Stimulated activated CD8-positive, alpha-beta memory T cell treated with anti-CD3 and anti-CD28 coated beads, Interleukin-7, amount 100 ng/mL, for 4 hours (primary cell): ENCODE data around the gene RHBDF2.
"Not testable (repeated sequence)": the region's sequence is repeated elsewhere in the genome, so short reads cannot be mapped to it uniquely, and the experiment has no call there.

ENCODE experiments used
- DNase-seq, 2 donors: peaks; one replicate each; pipeline ENCODE4 v3.0.0-alpha.2; 2020; ENCODE audit warnings: low read depth in 2 of 2

Gene RHBDF2

GRCh38 chr17:76538281-76538931 is 37.2 kb upstream of the RHBDF2 start:
- no peak for DNase-seq

GRCh38 chr17:76537578-76538280 is 36.5 kb upstream of the RHBDF2 start, which contains the start of gene CYGB:
Gene CYGB, minus strand, starts transcription at chr17:76537709. Its CDS starts 167 bp downstream, at chr17:76537542.
- no peak for DNase-seq

- no peak for DNase-seq
Observed at GRCh38 chr17:76537288-76537577, 36.0 kb upstream of the RHBDF2 start.

GRCh38 chr17:76536511-76537287 is 35.5 kb upstream of the RHBDF2 start:
- DNase-seq: no peak

GRCh38 chr17:76535788-76536510 is 34.7 kb upstream of the RHBDF2 start:
- DNase-seq: no peak

GRCh38 chr17:76534831-76535732 is 33.9 kb upstream of the RHBDF2 start:
- DNase-seq: no peak

GRCh38 chr17:76533640-76534359 is 32.6 kb upstream of the RHBDF2 start:
- not testable (repeated sequence) for DNase-seq

- no peak for DNase-seq
Observed at GRCh38 chr17:76532072-76532651, 30.9 kb upstream of the RHBDF2 start.

- no peak for DNase-seq
Observed at GRCh38 chr17:76531486-76532038, 30.3 kb upstream of the RHBDF2 start.

- no peak for DNase-seq
Observed at GRCh38 chr17:76530811-76531485, 29.7 kb upstream of the RHBDF2 start.

- no peak for DNase-seq
Observed at GRCh38 chr17:76530095-76530723, 29.0 kb upstream of the RHBDF2 start.

- no peak for DNase-seq
Observed at GRCh38 chr17:76529224-76530094, 28.2 kb upstream of the RHBDF2 start.

GRCh38 chr17:76528528-76529223 is 27.5 kb upstream of the RHBDF2 start:
- DNase-seq: no peak

- DNase-seq: no peak
Observed at GRCh38 chr17:76528156-76528527, 26.9 kb upstream of the RHBDF2 start.

GRCh38 chr17:76527430-76528111 is 26.3 kb upstream of the RHBDF2 start:
- DNase-seq: peak; percentile 11 to 24

- DNase-seq: not testable (repeated sequence)
Observed at GRCh38 chr17:76527016-76527415, 25.8 kb upstream of the RHBDF2 start.

GRCh38 chr17:76525513-76525833 is 24.2 kb upstream of the RHBDF2 start:
- not testable (repeated sequence) for DNase-seq
